Stimulated activated CD8-positive, alpha-beta memory T cell treated with anti-CD3 and anti-CD28 coated beads, Interleukin-4, amount 100 ng/mL, for 48 hours (primary cell): ENCODE results near the gene CDC42BPB.
A peak's percentile ranks its signal among the peaks of the same experiment; 100 is the strongest.

ENCODE experiments used
- DNase-seq: peaks from one replicate; pipeline ENCODE4 v3.0.0-alpha.2; 2020

The CDC42BPB gene

DNA sequence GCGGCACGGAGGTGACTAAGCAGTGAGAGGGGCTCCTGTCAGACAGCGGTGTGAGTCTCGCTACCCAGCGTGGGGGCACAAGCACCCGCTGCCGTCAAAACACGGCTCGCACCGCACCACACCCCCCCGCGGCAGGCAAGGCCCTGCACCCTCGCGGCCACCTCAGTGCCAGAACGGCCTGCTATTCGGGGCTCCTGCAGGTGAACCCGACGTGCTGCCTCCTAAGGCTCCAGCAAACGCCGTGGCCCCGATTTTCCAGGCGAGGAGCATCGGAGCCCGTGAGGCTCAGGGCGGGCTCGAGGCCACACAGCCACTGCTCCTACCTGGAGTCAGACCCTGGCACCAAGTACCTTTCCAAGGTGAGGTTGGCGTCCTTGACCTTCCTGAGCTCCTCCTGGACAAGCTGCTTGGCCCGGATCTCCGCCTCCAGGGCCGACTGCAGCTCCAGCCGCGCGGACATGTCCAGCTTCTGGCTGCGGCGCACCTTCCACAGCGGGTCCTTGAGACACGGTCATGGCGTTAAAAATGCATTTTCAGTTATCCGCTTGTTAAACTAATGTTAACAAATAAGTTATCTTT, 93.1 kb downstream of the CDC42BPB start:
- no peak for DNase-seq

- no peak for DNase-seq
Measured at GRCh38 chr14:102962111-102962627, 95.2 kb downstream of the CDC42BPB start.

GRCh38 chr14:102958461-102958860, 98.9 kb downstream of the CDC42BPB start:
- DNase-seq: no peak

DNA sequence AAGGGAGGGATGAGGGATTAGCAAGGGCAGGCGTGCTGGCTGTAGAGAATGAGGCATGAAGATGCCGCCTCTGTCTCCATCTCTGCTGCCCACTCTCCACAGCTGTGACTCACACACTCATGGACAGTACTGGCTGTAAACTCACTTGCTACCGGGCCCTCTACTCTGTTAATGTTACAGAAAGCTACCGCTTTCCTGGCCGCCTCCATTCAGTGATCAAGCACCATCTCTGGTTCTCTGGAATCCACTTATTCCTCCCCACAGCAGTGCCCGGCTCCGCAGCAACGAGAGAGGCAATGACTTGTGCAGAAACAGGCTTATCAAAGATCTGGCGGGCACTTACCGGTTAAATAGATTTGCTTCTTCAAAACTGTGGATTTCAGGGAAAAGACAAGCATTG, 100.1 kb downstream of the CDC42BPB start:
- no peak for DNase-seq

DNA sequence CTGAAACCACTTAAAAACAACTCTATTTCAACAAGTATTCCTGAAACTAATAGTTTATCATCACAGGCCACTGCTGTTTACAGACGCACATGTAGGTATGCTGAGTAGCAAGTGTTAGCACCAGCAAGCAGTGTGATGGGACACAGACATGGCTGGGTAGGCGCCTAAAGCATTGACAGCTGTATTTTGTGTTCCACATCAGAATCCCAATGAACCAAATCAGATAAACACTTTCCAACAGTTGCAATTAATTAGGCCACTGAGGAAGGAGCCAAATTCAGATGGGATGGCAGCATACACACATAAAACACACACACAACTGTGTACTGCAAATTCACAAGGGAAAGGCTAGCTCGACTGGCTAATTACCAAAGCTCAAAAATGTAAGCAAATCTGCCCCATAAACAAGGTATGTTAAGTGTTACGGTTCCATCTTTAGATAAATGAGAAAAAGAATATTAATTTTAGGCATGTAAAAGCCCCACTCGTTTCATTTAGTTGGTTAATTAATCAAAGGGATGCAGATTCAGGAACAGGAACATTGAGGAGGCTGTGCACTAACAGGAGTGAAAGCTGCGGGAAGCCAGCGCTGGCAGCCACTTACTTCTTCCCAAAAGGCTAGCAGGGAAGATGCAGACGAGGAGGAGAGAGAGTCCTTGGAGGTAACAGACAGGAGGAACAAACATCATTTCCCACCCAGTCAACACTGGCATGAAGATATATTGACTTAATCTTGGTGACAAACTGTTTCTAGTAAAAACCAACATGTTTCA, 101.5 kb downstream of the CDC42BPB start:
- no peak for DNase-seq

GRCh38 chr14:102954081-102954789, 103.1 kb downstream of the CDC42BPB start:
- no peak for DNase-seq

DNA sequence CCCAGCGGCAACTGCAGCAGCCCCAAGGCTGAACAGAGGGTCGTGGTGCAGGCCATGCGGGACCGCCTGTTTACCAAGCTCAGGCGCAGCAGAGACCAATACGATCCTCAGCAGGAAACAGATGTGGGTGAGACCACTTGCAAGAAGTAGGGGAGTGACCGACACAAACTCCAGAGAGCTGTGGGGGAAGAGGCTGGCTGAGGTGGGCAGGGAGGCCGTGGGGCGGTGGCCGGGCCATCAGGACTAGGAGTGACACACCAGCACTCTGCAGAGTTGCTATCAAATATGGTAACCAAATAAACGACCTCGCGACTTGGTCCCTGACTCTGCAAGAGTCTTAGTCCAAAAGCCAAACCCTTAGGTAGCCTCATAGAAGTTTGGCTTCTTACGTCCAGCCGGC, 104.2 kb downstream of the CDC42BPB start:
- DNase-seq: no peak

DNA sequence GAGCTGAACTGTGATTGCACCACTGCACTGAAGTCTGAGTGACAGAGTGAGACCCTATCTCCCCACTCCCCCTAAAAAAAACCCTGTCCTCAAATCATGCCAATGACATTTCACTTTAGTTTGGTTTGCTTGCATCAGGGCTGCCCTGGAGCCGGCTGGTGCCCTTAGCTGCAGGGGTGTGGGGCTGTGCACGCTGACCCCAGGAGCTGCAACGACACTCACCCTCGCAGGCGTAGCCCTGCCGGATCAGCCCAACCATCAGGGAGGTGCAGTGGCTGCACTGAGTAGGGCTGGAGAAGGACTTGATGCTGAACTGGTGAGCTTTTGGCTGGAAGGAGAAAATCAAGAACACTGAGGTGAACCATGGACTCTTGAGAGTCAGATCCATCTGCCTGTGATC, 105.1 kb downstream of the CDC42BPB start:
- DNase-seq: no peak

- no peak for DNase-seq
Measured at GRCh38 chr14:102951799-102952198, 105.5 kb downstream of the CDC42BPB start.

DNA sequence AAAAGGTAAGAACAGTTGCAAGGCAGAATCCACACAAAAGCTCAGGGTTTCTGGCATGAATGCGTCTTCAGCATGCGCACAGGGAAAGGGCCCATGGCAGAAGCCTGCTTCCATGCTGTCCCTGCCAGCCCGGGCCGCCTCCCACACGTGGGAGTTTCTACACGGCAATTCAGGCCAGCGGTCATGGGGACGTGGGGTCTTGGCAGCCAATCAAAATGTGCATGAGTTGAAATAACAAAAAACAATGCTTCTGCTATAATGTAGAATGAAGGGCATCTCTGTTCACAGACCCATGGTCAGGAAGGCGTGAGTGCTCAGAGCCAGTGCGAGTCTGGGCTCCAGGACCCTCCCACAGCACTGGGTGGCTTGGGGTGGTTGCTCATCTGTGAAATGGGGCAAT, 106.3 kb downstream of the CDC42BPB start:
- no peak for DNase-seq

GRCh38 chr14:102949801-102950451, 107.4 kb downstream of the CDC42BPB start:
- DNase-seq: no peak

DNA sequence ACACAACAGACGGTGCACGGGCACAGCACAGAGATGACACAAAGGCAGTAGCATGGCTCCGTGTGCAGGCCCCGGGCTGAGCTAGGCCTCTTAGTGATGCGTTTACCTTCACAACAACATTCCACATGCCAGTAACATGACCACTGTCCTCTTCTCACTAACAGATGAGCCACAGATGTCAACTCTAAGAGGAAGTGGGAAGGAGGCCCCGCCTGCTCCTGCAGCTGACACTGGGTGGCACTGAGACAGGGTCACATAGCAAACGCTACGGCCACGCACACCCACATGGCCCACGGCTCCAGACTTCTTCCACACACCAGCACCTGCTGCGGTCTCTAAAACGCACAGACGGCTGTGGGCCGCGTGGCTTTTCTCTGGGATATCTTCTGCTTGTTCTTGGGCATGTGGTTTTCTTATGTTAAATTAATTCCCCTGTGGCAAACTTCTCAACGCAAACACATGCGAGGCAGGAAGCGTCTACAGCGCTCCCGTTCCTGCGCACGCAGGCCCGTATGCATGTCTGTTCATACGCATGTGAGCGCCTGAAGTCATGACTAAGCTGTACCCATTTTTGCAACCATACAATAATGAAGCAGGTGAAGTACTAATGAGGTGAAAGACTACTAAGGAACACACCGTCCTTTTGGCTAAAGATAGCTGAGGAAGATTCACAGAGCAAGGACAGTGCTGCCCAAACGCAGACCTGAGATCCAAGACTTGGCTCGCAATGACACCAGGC, 108.1 kb downstream of the CDC42BPB start:
- peak; percentile 50 for DNase-seq

- DNase-seq: no peak
Measured at GRCh38 chr14:102948698-102949061, 108.7 kb downstream of the CDC42BPB start.

- no peak for DNase-seq
Measured at GRCh38 chr14:102947321-102948103, 109.8 kb downstream of the CDC42BPB start.

DNA sequence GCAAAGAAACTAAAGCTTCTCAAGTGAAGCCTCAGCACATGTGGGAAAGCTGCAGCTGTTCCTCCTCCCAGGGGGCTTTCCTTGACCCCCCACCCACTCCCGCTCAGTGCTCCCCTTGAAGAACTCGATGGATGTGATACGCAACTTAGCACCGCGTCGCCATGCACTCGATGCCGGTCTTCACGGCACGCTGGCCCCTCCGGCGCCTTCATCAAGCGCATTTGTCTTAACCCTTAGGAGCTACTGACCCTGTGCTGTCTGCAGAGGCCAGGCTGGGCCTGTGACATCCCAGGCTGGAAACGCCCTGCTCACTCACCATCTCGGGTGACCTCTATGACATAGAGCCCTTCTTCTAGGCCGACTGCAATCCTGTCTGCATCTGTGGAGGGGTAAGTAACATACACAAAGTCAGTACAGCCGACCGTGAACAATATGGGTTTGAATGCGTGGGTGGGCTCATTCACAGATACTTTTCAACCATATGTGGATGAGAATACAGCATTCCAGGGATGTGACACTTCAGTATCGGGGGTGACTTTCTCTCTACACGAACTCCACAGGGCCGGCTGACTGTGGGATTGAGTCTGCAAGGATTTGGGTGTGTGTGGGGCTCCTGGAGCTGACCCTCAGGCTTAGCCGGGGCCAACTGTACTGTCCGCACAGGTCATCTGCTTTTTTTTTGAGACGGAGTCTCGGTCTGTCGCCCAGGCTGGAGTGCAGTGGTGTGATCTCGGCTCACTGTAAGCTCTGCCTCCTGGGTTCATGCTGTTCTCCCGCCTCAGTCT, 111.8 kb downstream of the CDC42BPB start:
- DNase-seq: no peak

GRCh38 chr14:102944448-102945330, 112.7 kb downstream of the CDC42BPB start:
- DNase-seq: no peak

DNA sequence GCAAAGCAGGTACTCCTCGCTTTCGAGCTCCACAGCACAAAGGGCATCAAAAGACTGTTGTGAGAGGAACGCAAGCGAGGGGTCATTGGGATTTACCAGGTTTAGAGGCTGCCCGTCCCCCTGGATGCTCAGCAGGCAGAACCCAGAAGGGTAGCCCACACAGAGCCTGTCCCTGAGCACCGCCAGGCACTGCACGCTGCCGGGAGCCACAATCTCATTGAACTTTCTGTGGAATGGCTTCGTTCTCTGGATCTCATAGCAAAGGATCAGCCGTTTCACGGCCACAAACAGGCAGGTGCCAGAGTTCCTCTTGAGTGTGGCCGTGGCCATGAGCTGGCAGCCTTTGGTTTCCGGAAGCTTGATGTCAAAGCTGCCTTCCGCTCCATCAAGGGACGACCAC, 113.4 kb downstream of the CDC42BPB start:
- DNase-seq: no peak

GRCh38 chr14:102943454-102943853, 113.9 kb downstream of the CDC42BPB start:
- DNase-seq: no peak

DNA sequence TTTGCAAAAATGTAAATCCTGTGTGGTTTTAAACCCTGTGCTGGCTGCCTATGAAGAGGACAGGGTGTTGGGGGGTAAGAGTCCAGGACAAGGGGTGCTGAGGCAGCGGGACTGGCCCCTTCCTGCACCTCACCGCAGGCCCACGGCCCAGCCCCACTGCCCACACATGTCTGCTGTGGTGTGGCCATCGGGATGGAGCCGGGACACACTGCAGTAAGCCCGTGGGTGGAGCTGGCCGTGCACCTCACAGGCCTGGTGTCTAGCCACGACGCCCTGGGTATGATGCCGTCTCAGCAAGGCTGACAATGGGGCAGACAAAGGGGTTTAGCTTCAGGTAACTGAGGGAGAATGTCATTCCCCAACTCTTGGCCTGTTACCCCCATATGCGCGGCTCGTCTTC, 115.3 kb downstream of the CDC42BPB start:
- DNase-seq: no peak

DNA sequence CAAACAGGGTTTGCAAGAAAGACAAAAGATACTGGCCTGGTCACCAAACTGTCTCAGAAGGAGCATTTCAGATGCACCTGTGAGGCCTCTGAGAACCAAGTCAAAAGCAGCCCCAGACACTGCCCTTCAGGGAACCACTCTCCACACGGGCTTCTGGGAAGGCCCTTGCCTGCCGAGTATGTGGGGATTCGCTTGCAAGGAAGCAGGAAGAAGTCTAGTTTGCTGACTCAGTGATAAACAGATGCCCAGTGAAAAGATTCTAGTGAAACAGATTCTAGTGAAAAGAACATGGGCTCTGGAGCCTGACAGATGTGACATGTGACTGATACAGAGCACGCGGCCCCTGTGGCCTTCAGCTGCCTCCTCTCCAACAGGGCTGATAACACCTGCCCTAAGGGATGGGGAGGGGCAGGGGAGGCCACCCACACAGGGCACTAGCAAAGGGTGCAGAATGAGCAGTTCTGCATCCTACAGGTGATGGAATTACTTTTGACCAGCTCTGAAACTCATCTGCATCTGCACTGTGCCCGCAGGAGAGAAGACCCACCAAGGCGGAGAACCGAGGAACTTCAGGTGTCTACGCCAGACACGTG, 115.8 kb downstream of the CDC42BPB start:
- DNase-seq: no peak
